ENCODE data around the gene BPIFB2. TPM values are rescaled to one million over a fixed set of nuclear protein-coding genes. Genes with fewer than 3 reads are reported as not detected.

The BPIFB2 gene
- total RNA-seq, 1 donor from 2014 or later: not detected

DNA sequence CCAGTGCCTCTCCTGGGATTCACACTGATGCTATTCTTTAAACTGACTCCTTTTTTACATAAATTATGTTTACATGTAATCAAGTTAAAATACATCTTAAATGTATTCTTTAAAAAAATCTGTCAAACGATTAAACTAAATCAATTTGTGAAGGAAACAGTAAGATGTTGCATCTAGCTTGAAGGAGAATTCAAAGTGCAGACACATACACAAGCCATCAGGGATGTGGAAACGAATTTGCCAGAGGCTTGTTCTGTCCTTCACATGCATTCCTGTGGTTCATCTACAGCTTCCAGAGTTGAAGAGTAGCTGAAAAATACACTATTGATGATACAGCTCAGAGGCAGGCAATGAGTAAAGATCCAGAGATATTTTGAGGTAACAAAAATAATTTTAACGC is 38.9 kb downstream of the BPIFB2 start:
- TF ChIP-seq, protein P1, sequence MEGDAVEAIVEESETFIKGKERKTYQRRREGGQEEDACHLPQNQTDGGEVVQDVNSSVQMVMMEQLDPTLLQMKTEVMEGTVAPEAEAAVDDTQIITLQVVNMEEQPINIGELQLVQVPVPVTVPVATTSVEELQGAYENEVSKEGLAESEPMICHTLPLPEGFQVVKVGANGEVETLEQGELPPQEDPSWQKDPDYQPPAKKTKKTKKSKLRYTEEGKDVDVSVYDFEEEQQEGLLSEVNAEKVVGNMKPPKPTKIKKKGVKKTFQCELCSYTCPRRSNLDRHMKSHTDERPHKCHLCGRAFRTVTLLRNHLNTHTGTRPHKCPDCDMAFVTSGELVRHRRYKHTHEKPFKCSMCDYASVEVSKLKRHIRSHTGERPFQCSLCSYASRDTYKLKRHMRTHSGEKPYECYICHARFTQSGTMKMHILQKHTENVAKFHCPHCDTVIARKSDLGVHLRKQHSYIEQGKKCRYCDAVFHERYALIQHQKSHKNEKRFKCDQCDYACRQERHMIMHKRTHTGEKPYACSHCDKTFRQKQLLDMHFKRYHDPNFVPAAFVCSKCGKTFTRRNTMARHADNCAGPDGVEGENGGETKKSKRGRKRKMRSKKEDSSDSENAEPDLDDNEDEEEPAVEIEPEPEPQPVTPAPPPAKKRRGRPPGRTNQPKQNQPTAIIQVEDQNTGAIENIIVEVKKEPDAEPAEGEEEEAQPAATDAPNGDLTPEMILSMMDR (IDR thresholded peaks at IDR 0.05; ENCODE audit: insufficient read depth, low read length, poor library complexity, severe bottlenecking): no peak
- DNase-seq (ENCODE audit: low read depth): no peak
- Histone ChIP-seq H3K27me3 (ENCODE audit: control insufficient read depth, insufficient read depth, low read length) (no peaks in the 10 kb centered on the region), H3K36me3 (ENCODE audit: control insufficient read depth, insufficient read depth, low read length) (no peaks in the 10 kb centered on the region), H3K4me3 (ENCODE audit: low read depth, low read length) (no peak overlapping the region)

DNA sequence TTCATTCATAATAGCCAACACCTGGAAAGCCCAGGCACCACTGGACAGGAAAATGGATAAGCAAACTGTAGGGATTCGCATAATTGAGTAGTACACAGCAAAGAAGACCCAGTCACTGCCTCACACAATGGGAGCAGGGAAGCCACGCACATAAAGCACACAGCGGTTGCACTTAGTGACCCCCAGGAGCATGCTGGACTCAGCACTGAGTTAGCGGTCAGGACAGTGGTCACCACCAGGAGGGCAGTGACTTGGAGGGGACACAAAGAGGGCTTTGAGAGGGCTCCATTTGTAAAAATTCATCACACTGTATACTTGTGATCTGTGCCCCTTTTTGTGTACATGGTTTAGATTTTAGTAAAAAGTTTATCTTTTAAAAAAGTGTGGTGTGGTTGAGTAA is 43.8 kb downstream of the BPIFB2 start:
- H3K4me3 ChIP-seq (ENCODE audit: low read depth, low read length): no peak overlapping the region
- TF ChIP-seq, protein P1 (IDR thresholded peaks at IDR 0.05; ENCODE audit: insufficient read depth, low read length, poor library complexity, severe bottlenecking): no peak
- no peaks in the 10 kb centered on the region for H3K27me3 ChIP-seq (ENCODE audit: control insufficient read depth, insufficient read depth, low read length)
- H3K36me3 ChIP-seq (ENCODE audit: control insufficient read depth, insufficient read depth, low read length): no peaks in the 10 kb centered on the region
- no peak for DNase-seq (ENCODE audit: low read depth)

DNA sequence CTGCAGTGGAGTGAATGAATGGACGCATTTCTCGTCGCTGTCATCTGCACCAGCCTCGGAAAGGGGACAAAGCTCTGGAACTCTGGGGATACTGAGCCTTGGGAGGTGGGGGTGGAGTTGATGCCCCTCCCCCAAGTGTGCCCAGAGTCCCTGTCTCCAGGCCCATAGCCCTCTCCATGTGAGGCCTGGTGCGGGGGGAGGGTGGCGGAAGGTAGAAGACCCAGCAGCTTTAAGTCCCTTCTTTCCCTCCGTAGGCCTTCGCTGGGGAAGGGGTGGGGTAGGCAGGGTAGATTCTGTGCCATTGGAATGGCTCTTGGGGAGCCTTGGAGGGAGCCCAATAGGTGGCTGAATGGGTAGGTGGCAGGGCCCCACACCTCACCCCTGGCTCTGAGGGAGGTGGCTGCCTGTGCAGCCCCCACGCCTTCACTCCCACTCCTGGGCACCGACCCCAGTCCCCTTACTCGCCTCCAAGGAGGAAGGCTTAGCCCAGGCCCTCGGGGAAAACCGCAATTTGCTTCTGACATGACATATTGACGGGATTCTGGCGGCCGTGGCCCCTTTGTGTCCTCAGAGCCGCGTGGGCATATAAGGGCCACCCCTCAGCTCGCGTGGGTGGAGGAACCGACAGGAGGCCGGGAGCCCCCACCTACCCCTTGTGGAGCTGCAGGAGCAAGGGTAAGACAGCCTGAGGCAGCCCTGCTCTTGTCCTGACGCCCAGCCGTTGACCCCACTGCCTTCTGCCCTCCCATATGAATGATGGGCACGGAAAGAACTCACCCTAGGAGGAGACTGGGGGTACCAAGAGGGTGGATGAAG is 46.0 kb downstream of the BPIFB2 start, which contains the start of gene BPIFB3:
Gene BPIFB3, plus strand, starts transcription at position 613 of the 816 bp plus-strand sequence. CDS start 1,533 bp downstream, outside the sequence.
- Histone ChIP-seq H3K36me3 (ENCODE audit: control insufficient read depth, insufficient read depth, low read length) (no peaks in the 10 kb centered on the region), H3K4me3 (ENCODE audit: low read depth, low read length) (no peak within 1 kb of the TSS), H3K27me3 (ENCODE audit: control insufficient read depth, insufficient read depth, low read length) (no peaks in the 10 kb centered on the region)
- no peak for DNase-seq (ENCODE audit: low read depth)
- TF ChIP-seq, protein P1 (IDR thresholded peaks at IDR 0.05; ENCODE audit: insufficient read depth, low read length, poor library complexity, severe bottlenecking): no peak

DNA sequence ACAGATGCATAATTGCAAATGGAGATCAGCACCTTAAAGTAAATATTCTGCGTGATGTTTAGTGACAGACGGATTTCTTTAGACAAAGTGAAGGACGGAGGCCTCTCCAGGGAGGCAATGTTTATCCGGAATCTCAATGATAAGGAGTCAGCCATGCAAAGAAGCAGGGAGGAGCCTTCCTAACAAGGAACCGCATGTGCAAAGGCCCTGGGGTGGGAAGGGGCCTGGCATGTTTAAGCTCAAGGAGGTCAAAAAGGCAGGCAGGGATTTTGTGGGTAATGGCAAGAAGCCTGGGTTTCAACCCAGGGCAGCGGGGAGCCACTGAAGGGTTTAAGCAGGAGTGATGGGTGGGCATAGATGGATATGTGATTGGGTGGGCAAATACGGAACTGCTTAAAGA is 46.9 kb downstream of the BPIFB2 start:
- no peaks in the 10 kb centered on the region for H3K27me3 ChIP-seq (ENCODE audit: control insufficient read depth, insufficient read depth, low read length)
- no peak overlapping the region for H3K4me3 ChIP-seq (ENCODE audit: low read depth, low read length)
- TF ChIP-seq, protein P1 (IDR thresholded peaks at IDR 0.05; ENCODE audit: insufficient read depth, low read length, poor library complexity, severe bottlenecking): no peak
- H3K36me3 ChIP-seq (ENCODE audit: control insufficient read depth, insufficient read depth, low read length): no peaks in the 10 kb centered on the region
- no peak for DNase-seq (ENCODE audit: low read depth)

DNA sequence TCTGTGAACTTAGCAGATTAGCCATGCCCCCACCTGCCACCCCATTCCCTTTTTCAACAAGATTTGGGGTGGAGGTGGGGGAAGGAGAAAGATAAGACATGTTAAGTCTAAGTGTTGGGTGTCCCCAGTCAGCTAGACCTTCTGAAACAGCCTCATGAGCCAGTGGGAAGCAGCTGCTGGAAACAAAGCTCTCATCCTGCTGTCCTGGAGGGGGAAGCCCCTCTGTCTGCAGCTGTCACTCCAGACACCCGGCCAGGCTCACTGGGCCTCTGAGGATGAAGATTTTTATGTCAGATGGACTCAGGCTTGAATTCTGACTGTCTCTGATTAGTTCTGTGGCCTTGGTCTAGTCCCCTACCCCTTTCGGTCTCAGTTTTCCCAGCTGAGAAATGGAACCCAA is 47.3 kb downstream of the BPIFB2 start:
- no peak overlapping the region for H3K4me3 ChIP-seq (ENCODE audit: low read depth, low read length)
- DNase-seq (ENCODE audit: low read depth): no peak
- TF ChIP-seq, protein P1 (IDR thresholded peaks at IDR 0.05; ENCODE audit: insufficient read depth, low read length, poor library complexity, severe bottlenecking): no peak
- no peaks in the 10 kb centered on the region for H3K36me3 ChIP-seq (ENCODE audit: control insufficient read depth, insufficient read depth, low read length)
- no peaks in the 10 kb centered on the region for H3K27me3 ChIP-seq (ENCODE audit: control insufficient read depth, insufficient read depth, low read length)

DNA sequence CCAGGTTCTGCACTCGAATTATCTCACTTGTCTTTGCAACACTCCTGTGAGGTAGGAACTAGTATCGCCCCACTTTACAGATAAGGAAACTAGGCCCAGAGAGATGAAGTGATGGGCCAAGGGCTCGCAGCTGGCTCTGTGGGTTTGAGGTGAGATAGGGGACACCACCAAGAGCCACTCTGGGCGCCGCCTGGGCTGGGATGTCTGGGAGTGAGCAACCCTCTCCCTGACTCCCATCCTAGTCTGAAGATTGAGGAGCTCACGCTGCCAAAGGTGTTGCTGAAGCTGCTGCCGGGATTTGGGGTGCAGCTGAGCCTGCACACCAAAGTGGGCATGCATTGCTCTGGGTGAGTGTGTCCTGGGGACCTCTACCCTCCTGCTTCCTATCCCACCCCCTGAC is 51.6 kb downstream of the BPIFB2 start:
- Histone ChIP-seq H3K36me3 (ENCODE audit: control insufficient read depth, insufficient read depth, low read length) (no peaks in the 10 kb centered on the region), H3K4me3 (ENCODE audit: low read depth, low read length) (no peak overlapping the region), H3K27me3 (ENCODE audit: control insufficient read depth, insufficient read depth, low read length) (no peaks in the 10 kb centered on the region)
- TF ChIP-seq, protein P1 (IDR thresholded peaks at IDR 0.05; ENCODE audit: insufficient read depth, low read length, poor library complexity, severe bottlenecking): no peak
- DNase-seq (ENCODE audit: low read depth): no peak
